Large intestine (tissue), 3 donors: ENCODE measurements around the gene MYDGF. TPM values are rescaled to one million over a fixed set of nuclear protein-coding genes. Genes with fewer than 3 reads are reported as not detected.
A peak's percentile ranks its signal among the peaks of the same experiment; 100 is the strongest.

ENCODE experiments used
- DNase-seq, 2 donors: peaks; one replicate each; pipeline versions ENCODE4 v3.0.0 to v3.0.0-alpha.2; 2013
- H3K27ac ChIP-seq: one replicate; pipeline ENCODE4 v1.5.1; 2013; ENCODE audit warnings: low read length
- H3K27me3 ChIP-seq: 2 replicates; pipeline ENCODE4 v1.6.1; 2013; ENCODE audit warnings: low read length; ENCODE audit not compliant: control insufficient read depth, insufficient read depth
- H3K36me3 ChIP-seq: 2 replicates; pipeline ENCODE4 v1.6.1; 2013; ENCODE audit warnings: low read length; ENCODE audit not compliant: control insufficient read depth, insufficient read depth
- H3K4me1 ChIP-seq: one replicate; pipeline ENCODE4 v1.6.1; 2013; ENCODE audit warnings: low read length; ENCODE audit not compliant: control insufficient read depth, insufficient read depth
- H3K4me3 ChIP-seq: one replicate; pipeline ENCODE4 v1.5.1; 2013; ENCODE audit warnings: low read length
- H3K9me3 ChIP-seq: one replicate; pipeline ENCODE4 v1.6.1; 2013; ENCODE audit warnings: mild to moderate bottlenecking, low read depth, low read length, moderate library complexity; ENCODE audit not compliant: control insufficient read depth
- WGBS: methylation state at CpG from one replicate; pipeline ENCODE4 v1.1.5; 2013; ENCODE audit warnings: low lambda C conversion rate; ENCODE audit not compliant: insufficient coverage; 5-methylcytosine and 5-hydroxymethylcytosine counted together
- polyA plus RNA-seq: library from polyadenylated mRNA; unstranded; fragments of 120-200 nt; gene quantifications from one replicate; pipeline ENCODE4 v1.2.1, GENCODE V29; 2013

Gene MYDGF
- polyA plus RNA-seq, 1 donor: 103 TPM

- Histone ChIP-seq H3K27ac (no peak overlapping the region), H3K4me3 (no peak overlapping the region), H3K4me1 (peaks cover 13% of the 10 kb centered on the region), H3K27me3 (peaks cover 20% of the 10 kb centered on the region), H3K9me3 (peaks cover 4% of the 10 kb centered on the region), H3K36me3 (no peaks in the 10 kb centered on the region)
- peak in 1 of 2 donors; percentile 39 for DNase-seq
- no CpG with 5 or more reads among the region's 14 CpGs for WGBS
Measured at GRCh38 chr19:4633140-4633967, 36.8 kb downstream of the MYDGF start.

DNA sequence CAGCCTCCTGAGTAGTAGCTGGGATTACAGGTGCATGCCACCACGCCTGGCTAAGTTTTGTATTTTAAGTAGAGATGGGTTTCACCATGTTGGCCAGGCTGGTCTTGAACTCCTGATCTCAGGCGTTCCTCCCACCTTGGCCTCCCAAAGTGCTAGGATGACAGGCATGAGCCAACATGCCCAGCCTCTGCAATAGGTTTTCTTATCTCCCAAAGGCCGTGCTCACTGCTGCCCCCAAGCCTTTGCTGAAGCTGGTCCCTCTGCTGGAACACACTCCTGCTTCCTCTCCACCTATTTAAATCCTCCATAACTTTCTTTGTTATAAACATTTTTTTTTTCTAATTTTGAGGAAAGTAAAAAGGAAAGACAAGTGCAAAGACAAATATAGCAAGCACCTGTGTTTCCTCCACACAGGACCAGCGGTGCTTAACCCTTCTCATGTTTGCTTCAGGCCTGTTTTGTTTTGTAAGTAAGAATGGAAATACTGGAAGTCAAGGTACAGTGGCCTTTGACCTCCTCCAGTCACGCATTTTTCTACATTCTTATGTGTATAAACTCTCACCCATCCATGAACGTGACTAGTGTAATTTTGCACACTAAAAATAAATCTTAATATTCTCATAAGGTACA is 45.3 kb downstream of the MYDGF start:
- DNase-seq: no peak
- Histone ChIP-seq H3K27ac (no peak overlapping the region), H3K9me3 (no peaks in the 10 kb centered on the region), H3K4me3 (no peak overlapping the region), H3K27me3 (peaks cover 4% of the 10 kb centered on the region), H3K4me1 (peaks cover 5% of the 10 kb centered on the region), H3K36me3 (no peaks in the 10 kb centered on the region)
- no CpG with 5 or more reads among the region's 6 CpGs for WGBS

GRCh38 chr19:4624301-4624700 is 45.8 kb downstream of the MYDGF start:
- Histone ChIP-seq H3K4me1 (peaks cover 5% of the 10 kb centered on the region), H3K36me3 (no peaks in the 10 kb centered on the region), H3K4me3 (no peak overlapping the region), H3K9me3 (no peaks in the 10 kb centered on the region), H3K27ac (no peak overlapping the region), H3K27me3 (peaks cover 6% of the 10 kb centered on the region)
- no CpG with 5 or more reads among the region's 5 CpGs for WGBS
- DNase-seq: no peak

DNA sequence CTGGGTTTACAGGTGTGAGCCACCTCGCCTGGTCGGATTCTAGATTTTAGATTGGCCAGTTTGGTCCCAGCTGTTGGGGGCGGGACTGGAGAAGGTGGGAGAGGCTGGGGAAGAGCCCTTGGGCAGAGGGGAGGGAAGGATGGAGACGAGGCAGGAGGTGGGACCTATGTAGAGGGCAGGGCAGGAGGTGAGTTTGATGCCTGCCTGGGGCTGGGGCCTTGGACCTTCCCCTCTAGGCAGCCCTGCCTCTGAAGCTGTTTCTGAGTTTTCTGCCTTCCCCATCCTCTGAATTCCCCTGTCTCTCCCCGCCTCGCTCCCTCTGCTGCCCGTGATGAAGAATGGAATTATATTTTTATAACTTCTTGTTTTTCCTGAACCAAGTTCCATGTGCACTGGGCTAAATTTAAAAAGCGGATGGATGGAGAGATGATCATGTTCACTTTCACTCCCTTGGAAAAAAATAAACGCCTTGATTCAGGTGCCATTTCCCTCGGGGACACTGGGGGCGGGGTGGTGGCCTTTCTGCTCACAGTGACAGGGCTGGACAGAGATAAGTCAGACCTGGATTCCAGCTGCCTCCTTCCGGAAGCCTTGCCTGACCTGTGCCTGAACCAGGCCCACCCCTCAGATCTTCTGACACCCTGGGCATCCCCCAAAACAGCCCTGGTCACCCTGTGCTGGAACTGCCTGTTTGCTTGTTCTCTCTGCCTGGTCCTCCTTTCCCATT is 47.3 kb downstream of the MYDGF start:
- DNase-seq: no peak
- Histone ChIP-seq H3K27me3 (peaks cover 6% of the 10 kb centered on the region), H3K4me3 (no peak overlapping the region), H3K36me3 (no peaks in the 10 kb centered on the region), H3K27ac (no peak overlapping the region), H3K4me1 (peaks cover 5% of the 10 kb centered on the region), H3K9me3 (no peaks in the 10 kb centered on the region)
- no CpG with 5 or more reads among the region's 12 CpGs for whole genome bisulfite sequencing

DNA sequence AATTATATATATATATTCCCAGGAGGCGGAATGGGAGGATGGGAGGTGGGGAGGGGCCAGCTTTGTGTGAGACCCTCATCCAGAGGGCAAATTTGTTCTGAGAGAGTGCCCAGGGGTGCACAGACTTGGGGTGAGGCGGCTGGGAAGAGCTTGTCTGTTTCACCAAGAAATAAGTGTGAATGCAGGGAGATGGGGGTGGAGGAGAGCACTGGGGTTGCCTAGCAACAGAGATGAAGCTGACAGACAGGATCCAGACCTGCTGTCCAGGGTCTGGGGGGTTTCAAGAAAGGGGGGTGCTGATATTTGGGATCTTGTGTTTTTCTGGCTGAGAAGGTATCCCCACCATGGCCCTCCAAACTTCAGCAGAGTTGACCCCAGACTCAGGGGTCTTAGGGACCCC is 49.5 kb downstream of the MYDGF start:
- DNase-seq: no peak
- Histone ChIP-seq H3K27ac (no peak overlapping the region), H3K4me3 (no peak overlapping the region), H3K27me3 (peaks cover 6% of the 10 kb centered on the region), H3K4me1 (peaks cover 5% of the 10 kb centered on the region), H3K9me3 (no peaks in the 10 kb centered on the region), H3K36me3 (no peaks in the 10 kb centered on the region)
- WGBS: 80% methylated on average over 1 of the region's 2 CpGs

GRCh38 chr19:4619668-4620294 is 50.4 kb downstream of the MYDGF start:
- Histone ChIP-seq H3K27ac (no peak overlapping the region), H3K27me3 (peaks cover 6% of the 10 kb centered on the region), H3K36me3 (no peaks in the 10 kb centered on the region), H3K4me3 (no peak overlapping the region), H3K9me3 (no peaks in the 10 kb centered on the region), H3K4me1 (peaks cover 2% of the 10 kb centered on the region)
- DNase-seq: no peak
- no CpG with 5 or more reads among the region's 17 CpGs for WGBS

DNA sequence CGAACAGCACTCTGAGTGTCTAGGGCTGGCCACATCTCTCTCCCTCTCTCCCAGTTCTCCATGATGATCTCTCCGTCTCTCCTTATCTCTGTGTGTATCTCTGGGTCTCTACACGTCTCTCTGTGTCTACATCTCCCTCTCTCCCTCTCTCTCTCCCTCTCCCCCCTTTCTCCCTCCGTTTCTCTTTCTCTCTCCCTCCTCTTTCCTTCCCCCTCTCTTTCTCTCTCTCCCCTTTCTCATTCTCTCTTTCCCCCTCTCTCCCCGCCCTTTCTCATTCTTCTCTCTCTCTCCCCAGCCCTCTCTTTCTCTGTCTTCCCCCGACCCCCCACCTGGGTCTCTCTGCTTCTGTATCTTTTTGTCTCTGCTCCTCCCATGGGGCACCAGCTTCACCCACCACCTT is 52.1 kb downstream of the MYDGF start:
- H3K36me3 ChIP-seq: no peaks in the 10 kb centered on the region
- no peaks in the 10 kb centered on the region for H3K9me3 ChIP-seq
- no peak overlapping the region for H3K4me3 ChIP-seq
- peaks cover 6% of the 10 kb centered on the region for H3K27me3 ChIP-seq
- no peaks in the 10 kb centered on the region for H3K4me1 ChIP-seq
- H3K27ac ChIP-seq: no peak overlapping the region
- DNase-seq: no peak
- 54% methylated on average over 4 of the region's 6 CpGs for WGBS

- H3K4me1 ChIP-seq: no peaks in the 10 kb centered on the region
- no peaks in the 10 kb centered on the region for H3K36me3 ChIP-seq
- WGBS: 94% methylated on average over 3 of the region's 8 CpGs
- no peak overlapping the region for H3K27ac ChIP-seq
- no peak overlapping the region for H3K4me3 ChIP-seq
- H3K9me3 ChIP-seq: no peaks in the 10 kb centered on the region
- no peak for DNase-seq
- peaks cover 10% of the 10 kb centered on the region for H3K27me3 ChIP-seq
Measured at GRCh38 chr19:4613254-4613751, 56.8 kb downstream of the MYDGF start.

DNA sequence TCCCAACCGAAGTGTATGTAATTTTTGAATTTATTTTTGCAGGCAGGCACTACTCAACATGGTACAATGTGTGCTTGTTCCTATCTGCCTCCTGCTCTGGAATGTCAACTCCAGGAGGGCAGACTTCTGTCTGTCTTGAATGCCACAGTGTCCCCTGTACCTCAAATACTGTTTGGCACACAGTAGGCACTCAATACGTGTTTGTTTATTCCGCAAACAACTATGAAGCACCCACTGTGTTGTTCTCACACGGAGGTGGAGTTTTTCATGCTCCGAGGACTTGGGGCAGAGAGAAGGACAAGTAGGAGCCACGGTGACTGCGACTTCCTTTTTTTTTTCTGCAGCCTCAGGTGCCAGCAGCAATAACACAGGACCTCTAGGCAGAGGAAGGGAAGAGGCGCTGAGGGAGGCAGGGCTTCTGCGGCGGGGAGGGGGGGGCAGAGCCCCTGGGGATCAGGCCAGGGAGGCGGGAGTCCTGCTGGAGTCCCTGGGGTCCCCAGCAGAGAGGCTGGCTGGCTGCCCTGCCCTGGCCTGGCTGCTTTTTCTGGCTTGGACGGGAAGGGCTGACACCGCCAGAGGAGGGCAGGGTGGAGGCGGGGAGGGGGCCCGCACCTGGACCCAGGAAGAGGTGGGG is 60.1 kb downstream of the MYDGF start:
- WGBS: no CpG with 5 or more reads among the region's 15 CpGs
- H3K27me3 ChIP-seq: peaks cover 18% of the 10 kb centered on the region

More for the DNA sequence above, 60.1 kb downstream of the MYDGF start:
- no peak overlapping the region for H3K27ac ChIP-seq
- no peaks in the 10 kb centered on the region for H3K36me3 ChIP-seq
- no peaks in the 10 kb centered on the region for H3K9me3 ChIP-seq
- no peak overlapping the region for H3K4me3 ChIP-seq
- DNase-seq: no peak
- no peaks in the 10 kb centered on the region for H3K4me1 ChIP-seq
